ENCODE data around the gene KRTAP2-3.
"Not testable (repeated sequence)": the region's sequence is repeated elsewhere in the genome, so short reads cannot be mapped to it uniquely, and the experiment has no call there.

Gene KRTAP2-3

DNA sequence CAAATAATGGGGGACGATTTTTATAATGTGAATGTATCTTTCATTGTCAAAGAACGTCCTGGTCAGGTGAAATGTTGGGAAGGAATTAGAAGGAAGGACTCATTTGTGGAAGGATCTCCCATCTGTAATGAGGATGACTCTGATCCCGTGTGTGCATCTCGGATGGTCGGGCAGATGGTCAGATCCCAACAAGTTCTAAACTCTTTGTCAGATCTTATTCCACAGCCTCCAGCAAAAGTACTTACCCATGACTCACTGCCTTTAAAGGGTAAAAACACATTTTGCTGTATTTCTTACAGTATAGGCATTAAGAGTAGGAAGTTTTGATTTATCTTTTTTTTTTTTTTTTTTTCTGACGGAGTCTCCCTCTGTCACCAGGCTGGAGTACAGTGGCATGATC is 38.6 kb upstream of the KRTAP2-3 start:
- H3K4me3 ChIP-seq (replicated peaks; ENCODE audit: low read depth, low read length): no peak overlapping the region
- DNase-seq (ENCODE audit: extremely low read depth, low read depth): peak; percentile 80
- TF ChIP-seq, protein P1, sequence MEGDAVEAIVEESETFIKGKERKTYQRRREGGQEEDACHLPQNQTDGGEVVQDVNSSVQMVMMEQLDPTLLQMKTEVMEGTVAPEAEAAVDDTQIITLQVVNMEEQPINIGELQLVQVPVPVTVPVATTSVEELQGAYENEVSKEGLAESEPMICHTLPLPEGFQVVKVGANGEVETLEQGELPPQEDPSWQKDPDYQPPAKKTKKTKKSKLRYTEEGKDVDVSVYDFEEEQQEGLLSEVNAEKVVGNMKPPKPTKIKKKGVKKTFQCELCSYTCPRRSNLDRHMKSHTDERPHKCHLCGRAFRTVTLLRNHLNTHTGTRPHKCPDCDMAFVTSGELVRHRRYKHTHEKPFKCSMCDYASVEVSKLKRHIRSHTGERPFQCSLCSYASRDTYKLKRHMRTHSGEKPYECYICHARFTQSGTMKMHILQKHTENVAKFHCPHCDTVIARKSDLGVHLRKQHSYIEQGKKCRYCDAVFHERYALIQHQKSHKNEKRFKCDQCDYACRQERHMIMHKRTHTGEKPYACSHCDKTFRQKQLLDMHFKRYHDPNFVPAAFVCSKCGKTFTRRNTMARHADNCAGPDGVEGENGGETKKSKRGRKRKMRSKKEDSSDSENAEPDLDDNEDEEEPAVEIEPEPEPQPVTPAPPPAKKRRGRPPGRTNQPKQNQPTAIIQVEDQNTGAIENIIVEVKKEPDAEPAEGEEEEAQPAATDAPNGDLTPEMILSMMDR (IDR thresholded peaks at IDR 0.05; ENCODE audit: low read depth, low read length, missing control alignments): no peak

DNA sequence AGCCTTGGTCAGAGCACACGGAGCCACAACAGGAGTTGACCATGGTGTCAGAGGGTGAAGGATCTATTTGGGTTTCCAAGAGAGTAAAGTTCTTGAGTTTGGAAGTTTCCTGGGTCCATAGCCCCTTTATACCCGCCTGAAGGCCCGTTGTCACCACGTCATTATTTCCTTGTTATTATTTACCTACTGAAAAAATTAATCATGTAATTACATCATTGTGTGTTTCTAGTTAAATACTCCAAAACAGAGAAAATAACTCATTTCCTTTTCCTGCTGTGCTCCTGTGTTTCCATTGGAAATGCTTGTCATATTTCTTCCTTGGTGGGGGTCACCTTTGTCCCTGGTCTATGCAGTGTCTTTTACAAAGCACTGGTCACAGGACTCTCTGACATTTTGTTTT is 38.1 kb upstream of the KRTAP2-3 start, which contains the start of gene KRTAP4-8:
KRTAP4-8 (minus strand) TSS at position 101 of the 400 bp plus-strand sequence; CDS start at position 43, 58 bp downstream.
- no peak within 1 kb of the TSS for H3K4me3 ChIP-seq (replicated peaks; ENCODE audit: low read depth, low read length)
- DNase-seq (ENCODE audit: extremely low read depth, low read depth): no peak
- TF ChIP-seq, protein P1 (IDR thresholded peaks at IDR 0.05; ENCODE audit: low read depth, low read length, missing control alignments): no peak

DNA sequence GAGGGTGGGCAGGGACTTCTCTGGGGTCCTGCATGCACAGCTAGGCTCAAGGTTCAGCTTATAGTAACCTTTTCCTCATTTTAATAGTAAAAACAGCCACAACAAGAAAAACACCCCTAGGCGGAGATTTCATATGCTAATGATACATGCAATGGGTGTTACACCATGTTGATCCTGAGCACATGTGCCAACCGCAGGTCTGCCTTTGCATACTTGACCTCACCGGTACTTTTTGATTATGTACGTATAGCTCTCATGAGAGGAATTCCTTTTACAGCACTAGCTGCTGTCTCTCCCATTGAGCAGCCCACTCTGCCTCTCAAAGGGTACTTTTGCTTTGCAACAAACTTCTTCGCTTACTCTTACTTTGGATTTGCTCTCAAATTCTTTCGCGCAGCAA is 36.1 kb upstream of the KRTAP2-3 start:
- no peak for DNase-seq (ENCODE audit: extremely low read depth, low read depth)
- no peak overlapping the region for H3K4me3 ChIP-seq (replicated peaks; ENCODE audit: low read depth, low read length)
- TF ChIP-seq, protein P1 (IDR thresholded peaks at IDR 0.05; ENCODE audit: low read depth, low read length, missing control alignments): no peak

DNA sequence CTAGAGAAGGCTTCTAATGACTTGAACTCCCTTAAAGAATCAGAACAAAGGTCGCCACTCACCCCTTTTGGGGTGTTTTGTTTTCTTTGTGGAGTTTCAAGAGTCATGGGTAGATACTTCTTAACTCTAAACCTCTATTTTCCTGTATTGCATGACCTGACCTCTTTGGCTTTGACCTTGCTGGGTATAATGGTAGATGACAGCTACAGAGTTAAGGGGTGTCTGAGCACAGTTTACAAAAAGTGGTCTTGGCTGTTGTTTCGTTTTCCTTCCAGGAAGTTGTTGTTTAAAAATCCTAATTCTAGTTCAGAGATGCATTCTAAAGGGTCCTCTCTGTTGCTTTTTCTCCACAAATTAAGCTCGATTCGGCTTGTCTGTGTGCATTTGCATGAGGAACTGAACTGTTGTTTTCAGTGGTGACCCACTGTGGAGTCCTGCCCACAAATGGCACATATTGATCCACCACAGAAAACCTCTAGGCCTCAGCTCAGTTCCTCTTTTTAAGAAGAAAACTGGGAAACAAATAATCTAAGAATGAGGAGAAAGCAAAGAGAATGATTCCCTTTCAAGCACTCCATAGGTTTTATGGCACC is 28.9 kb upstream of the KRTAP2-3 start:
- H3K4me3 ChIP-seq (replicated peaks; ENCODE audit: low read depth, low read length); DNase-seq (ENCODE audit: extremely low read depth, low read depth): not testable (repeated sequence)

DNA sequence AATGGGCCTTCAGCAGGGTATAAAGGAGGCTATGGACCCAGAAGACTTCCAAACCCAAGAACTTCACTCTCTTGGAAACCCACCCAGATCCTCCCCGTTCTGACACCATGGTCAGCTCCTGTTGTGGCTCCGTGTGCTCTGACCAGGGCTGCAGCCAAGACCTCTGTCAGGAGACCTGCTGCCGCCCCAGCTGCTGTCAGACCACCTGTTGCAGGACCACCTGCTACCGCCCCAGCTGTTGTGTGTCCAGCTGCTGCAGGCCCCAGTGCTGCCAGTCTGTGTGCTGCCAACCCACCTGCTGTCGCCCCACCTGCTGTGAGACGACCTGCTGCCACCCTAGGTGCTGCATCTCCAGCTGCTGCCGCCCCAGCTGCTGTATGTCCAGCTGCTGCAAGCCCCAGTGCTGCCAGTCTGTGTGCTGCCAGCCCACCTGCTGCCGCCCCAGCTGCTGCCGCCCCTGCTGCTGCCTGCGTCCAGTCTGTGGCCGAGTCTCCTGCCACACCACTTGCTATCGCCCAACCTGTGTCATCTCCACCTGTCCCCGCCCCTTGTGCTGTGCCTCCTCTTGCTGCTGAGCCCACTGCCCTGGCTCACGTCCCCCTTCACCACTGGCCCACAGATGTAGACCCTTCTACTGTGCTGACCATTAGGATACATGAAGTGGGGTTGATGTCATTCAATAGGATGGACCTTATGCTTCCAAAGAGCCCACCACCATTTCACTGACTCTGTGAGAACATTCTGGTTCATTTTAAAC is 24.4 kb upstream of the KRTAP2-3 start, which contains the start of gene KRTAP4-7:
KRTAP4-7 (plus strand) TSS at position 51 of the 757 bp plus-strand sequence; CDS start at position 108, 57 bp downstream.
- not testable (repeated sequence) for H3K4me3 ChIP-seq (replicated peaks; ENCODE audit: low read depth, low read length); DNase-seq (ENCODE audit: extremely low read depth, low read depth)

DNA sequence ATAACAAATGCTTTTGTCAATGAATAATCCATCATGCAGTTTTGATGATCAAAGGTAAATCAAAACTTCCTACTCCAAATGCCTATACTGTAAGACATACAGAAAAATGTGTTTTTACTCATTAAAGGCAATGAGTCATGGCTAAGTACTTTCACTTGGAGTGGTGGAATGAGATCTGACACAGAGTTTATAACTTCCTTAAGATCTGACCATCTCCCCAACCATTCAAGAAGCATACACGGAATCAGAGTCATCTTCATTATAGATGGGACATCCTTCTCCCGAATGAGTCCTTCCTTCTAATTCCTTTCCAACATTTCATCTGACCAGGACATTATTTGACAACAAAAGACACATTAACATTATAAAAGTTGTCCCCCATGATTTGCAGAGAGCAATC is 23.5 kb upstream of the KRTAP2-3 start:
- H3K4me3 ChIP-seq (replicated peaks; ENCODE audit: low read depth, low read length); DNase-seq (ENCODE audit: extremely low read depth, low read depth): not testable (repeated sequence)

DNA sequence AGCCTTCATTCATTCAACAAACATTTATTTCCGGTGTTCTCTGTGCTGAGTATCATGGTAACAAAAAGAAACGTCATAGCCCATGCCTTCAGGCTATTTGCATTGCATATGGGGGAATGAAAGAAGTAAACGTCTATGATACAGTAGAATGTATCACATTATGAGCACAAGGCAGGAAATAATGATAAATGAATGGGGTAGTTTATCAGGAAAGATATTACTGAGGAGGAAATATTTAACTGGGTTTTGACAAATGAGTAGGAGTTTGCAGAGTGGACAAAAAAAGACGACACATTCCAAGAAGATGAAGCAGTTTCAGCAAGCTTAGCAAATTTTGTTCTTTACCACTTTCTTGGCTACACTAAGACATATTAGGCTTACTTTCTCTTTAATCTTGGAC is 22.7 kb upstream of the KRTAP2-3 start:
- TF ChIP-seq, protein P1 (IDR thresholded peaks at IDR 0.05; ENCODE audit: low read depth, low read length, missing control alignments): no peak
- no peak for DNase-seq (ENCODE audit: extremely low read depth, low read depth)

DNA sequence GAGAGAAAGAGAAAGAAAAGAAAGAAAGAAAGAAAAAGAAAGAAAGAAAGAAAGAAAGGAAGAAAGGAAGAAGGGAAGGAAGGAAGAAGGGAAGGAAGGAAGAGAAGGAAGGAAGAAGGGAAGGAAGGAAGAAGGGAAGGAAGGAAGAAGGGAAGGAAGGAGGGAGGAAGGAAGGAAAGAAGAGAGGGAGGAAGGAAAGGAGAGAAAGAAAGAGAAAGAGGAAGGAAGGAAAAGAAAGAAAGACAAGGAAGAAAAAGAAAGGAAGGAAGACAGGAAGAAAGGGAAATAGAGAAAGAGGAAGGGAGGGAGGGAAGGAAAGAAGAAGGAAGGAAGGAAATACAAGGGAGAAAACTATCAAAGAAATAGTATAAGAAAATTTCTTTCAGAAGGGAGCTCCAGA is 16.9 kb upstream of the KRTAP2-3 start:
- TF ChIP-seq, protein P1 (IDR thresholded peaks at IDR 0.05; ENCODE audit: low read depth, low read length, missing control alignments): no peak
- no peak for DNase-seq (ENCODE audit: extremely low read depth, low read depth)
- no peak overlapping the region for H3K4me3 ChIP-seq (replicated peaks; ENCODE audit: low read depth, low read length)

More for the DNA sequence above, 22.7 kb upstream of the KRTAP2-3 start:
- no peak overlapping the region for H3K4me3 ChIP-seq (replicated peaks; ENCODE audit: low read depth, low read length)

All from HFF-Myc (cell line).